Endothelial cell of umbilical vein (primary cell): ENCODE data around the gene GGT6. TPM values are rescaled to one million over a fixed set of nuclear protein-coding genes. Genes with fewer than 3 reads are reported as not detected.

Source experiments
- BruUV-seq: library from RNA; stranded (reverse); fragments of 400-500 nt; replicated peaks from 2 replicates; lab custom pipeline; 2021; lab: Mats Ljungman, UMichigan
- CTCF ChIA-PET: fragments of 300-600, 350-600 bp; sonication (Branson Sonifier 250); formaldehyde crosslinking; loops from one replicate; lab custom pipeline; 2021; ENCODE audit warnings: antibody characterized with exemption, inconsistent platforms; lab: Charles Lee
- POLR2A ChIA-PET: fragments of 300-600, 350-600 bp; sonication (Branson Sonifier 250); formaldehyde crosslinking; loops from one replicate; lab custom pipeline; 2021; ENCODE audit warnings: antibody characterized with exemption, inconsistent platforms; lab: Charles Lee
- DNase-seq: peaks from one replicate; pipeline ENCODE4 v3.0.0-alpha.2; 2011; ENCODE audit warnings: low read depth, low spot score
- FAIRE-seq: peaks from 2 replicates; lab custom pipeline; 2011; peaks lifted over from hg19 to GRCh38; lab: Jason Lieb, UNC
- H2AFZ ChIP-seq: 2 replicates; pipeline ENCODE4 v1.6.0; 2012; ENCODE audit warnings: low read depth, low read length, control low read depth, inconsistent platforms
- H3K27ac ChIP-seq: 2 replicates; pipeline ENCODE4 v1.5.1; 2011; ENCODE audit warnings: low read depth, mild to moderate bottlenecking, control low read depth, low read length, moderate library complexity; ENCODE audit not compliant: insufficient read depth
- H3K27me3 ChIP-seq, 2 experiments: 2 replicates each; pipeline versions ENCODE4 v1.6.0 to v1.6.1; 2011; ENCODE audit warnings: low read length in 2 of 2, mixed read lengths in 1 of 2; ENCODE audit not compliant: control insufficient read depth in 2 of 2, insufficient read depth in 2 of 2
- H3K36me3 ChIP-seq, 2 experiments: 2 replicates in 1 of 2; 3 replicates in 1 of 2; pipeline ENCODE4 v1.5.1; 2011; ENCODE audit warnings: low read length in 2 of 2, mild to moderate bottlenecking in 1 of 2, moderate library complexity in 1 of 2; ENCODE audit not compliant: control insufficient read depth in 2 of 2, insufficient read depth in 2 of 2; ENCODE audit errors: extremely low read depth in 1 of 2
- H3K4me1 ChIP-seq: 3 replicates; pipeline ENCODE4 v1.5.1; 2011; ENCODE audit warnings: mild to moderate bottlenecking, low read length; ENCODE audit not compliant: control insufficient read depth, insufficient read depth; ENCODE audit errors: extremely low read depth
- H3K4me2 ChIP-seq: 2 replicates; pipeline ENCODE4 v1.6.1; 2011; ENCODE audit warnings: low read length, control low read depth, mixed read lengths; ENCODE audit not compliant: insufficient read depth
- H3K4me3 ChIP-seq, 3 experiments: fragments of 200-600 bp in 1 of 3; sonication (generic), shearing (Covaris generic) in 1 of 3; replicated peaks in 1 of 3; 2 replicates each; pipeline ENCODE4 v1.5.1; 2011 to 2016; ENCODE audit warnings: control low read depth in 3 of 3, low read length in 3 of 3, mild to moderate bottlenecking in 2 of 3, inconsistent platforms in 1 of 3, low read depth in 1 of 3, moderate library complexity in 1 of 3; ENCODE audit not compliant: insufficient read depth in 1 of 3
- H3K79me2 ChIP-seq: 2 replicates; pipeline ENCODE4 v1.6.0; 2012; ENCODE audit warnings: low read length, inconsistent platforms; ENCODE audit not compliant: control insufficient read depth, insufficient read depth
- H3K9ac ChIP-seq: replicated peaks from 2 replicates; pipeline ENCODE3; 2011; ENCODE audit warnings: low read length, control low read depth; ENCODE audit not compliant: insufficient read depth; ENCODE audit errors: extremely low read depth
- H3K9me1 ChIP-seq: replicated peaks from 3 replicates; pipeline ENCODE4 v1.6.0; 2011; ENCODE audit warnings: mild to moderate bottlenecking, low read length; ENCODE audit not compliant: control insufficient read depth, insufficient read depth; ENCODE audit errors: extremely low read depth
- H3K9me3 ChIP-seq: replicated peaks from 2 replicates; pipeline ENCODE4 v1.5.1; 2012; ENCODE audit warnings: low read length, inconsistent platforms; ENCODE audit not compliant: control insufficient read depth, insufficient read depth
- H4K20me1 ChIP-seq: replicated peaks from 2 replicates; pipeline ENCODE3; 2011; ENCODE audit warnings: mild to moderate bottlenecking, low read length; ENCODE audit not compliant: control insufficient read depth, insufficient read depth; ENCODE audit errors: extremely low read depth
- EZH2 ChIP-seq: IDR thresholded peaks from 2 replicates; pipeline ENCODE4 v1.6.1; 2012; ENCODE audit warnings: borderline replicate concordance, low read depth, mild to moderate bottlenecking, moderate library complexity, low read length, inconsistent platforms; ENCODE audit not compliant: severe bottlenecking
- FOS ChIP-seq: IDR thresholded peaks from 2 replicates; pipeline ENCODE4 v1.6.1; 2011; ENCODE audit warnings: mild to moderate bottlenecking, low read length, moderate library complexity, borderline replicate concordance; ENCODE audit not compliant: insufficient read depth
- GATA2 ChIP-seq: IDR thresholded peaks from 2 replicates; pipeline ENCODE4 v1.7.0; 2011; ENCODE audit warnings: low read depth, mild to moderate bottlenecking, moderate library complexity, mixed read lengths, low read length; ENCODE audit not compliant: insufficient read length, insufficient read depth
- MYC ChIP-seq: IDR thresholded peaks from one replicate; pipeline ENCODE4 v1.6.1; 2011; ENCODE audit warnings: mild to moderate bottlenecking, low read depth, low read length
- POLR2A ChIP-seq: IDR thresholded peaks from 2 replicates; pipeline ENCODE4 v1.6.1; 2012; ENCODE audit warnings: low read depth, mild to moderate bottlenecking, control low read depth, low read length
- POLR2AphosphoS5 ChIP-seq: IDR thresholded peaks from 2 replicates; pipeline ENCODE4 v1.6.1; 2012; ENCODE audit warnings: low read depth, mild to moderate bottlenecking, control low read depth, low read length, moderate library complexity; ENCODE audit not compliant: insufficient read depth
- dilution Hi-C: fragments of 300-500 bp; cut with MboI; formaldehyde crosslinking; loops from one replicate; pipeline ENCODE4 v1.15.0; 2019; ENCODE audit warnings: low sequenced_read_pairs; ENCODE audit not compliant: extremely low pct_ligation_motif_present
- intact Hi-C: fragments of 100-400 bp; cut with micrococcal nuclease; formaldehyde crosslinking; loops from one replicate; pipeline ENCODE4 v1.10.0; 2022
- polyA plus RNA-seq, 4 experiments: library from polyadenylated mRNA; depleted of rRNA in 3 of 4; stranded (reverse) in 3 of 4; unstranded in 1 of 4; fragments of >200 nt; gene quantifications; 2 replicates each; pipeline versions ENCODE4 v1.2.1 to v1.2.3, GENCODE V29; 2011 to 2012; ENCODE audit warnings: missing spikeins in 1 of 4
- total RNA-seq: library from RNA; stranded (reverse); gene quantifications from 2 replicates; pipeline ENCODE4 v1.2.3, GENCODE V29; 2021
- TF ChIP-seq, protein P1 (sequence below), 2 donors: IDR thresholded peaks; 1 replicate in 1 of 2; 2 replicates in 1 of 2; pipeline ENCODE4 v1.5.1; 2011; ENCODE audit warnings: low read length in 2 of 2, mild to moderate bottlenecking in 2 of 2, moderate library complexity in 2 of 2, control low read depth in 1 of 2, inconsistent platforms in 1 of 2, low read depth in 1 of 2; ENCODE audit not compliant: insufficient read depth in 1 of 2; ENCODE audit errors: extremely low read depth in 1 of 2
- TF ChIP-seq, protein P2 (sequence below): IDR thresholded peaks from 2 replicates; pipeline ENCODE4 v1.6.1; 2011; ENCODE audit not compliant: insufficient read depth, insufficient read length

Gene GGT6
- total and polyA plus RNA-seq, 2 donors (not counting 3 experiments of a cell fraction or from before 2014, with no cell fraction given): not detected

DNA sequence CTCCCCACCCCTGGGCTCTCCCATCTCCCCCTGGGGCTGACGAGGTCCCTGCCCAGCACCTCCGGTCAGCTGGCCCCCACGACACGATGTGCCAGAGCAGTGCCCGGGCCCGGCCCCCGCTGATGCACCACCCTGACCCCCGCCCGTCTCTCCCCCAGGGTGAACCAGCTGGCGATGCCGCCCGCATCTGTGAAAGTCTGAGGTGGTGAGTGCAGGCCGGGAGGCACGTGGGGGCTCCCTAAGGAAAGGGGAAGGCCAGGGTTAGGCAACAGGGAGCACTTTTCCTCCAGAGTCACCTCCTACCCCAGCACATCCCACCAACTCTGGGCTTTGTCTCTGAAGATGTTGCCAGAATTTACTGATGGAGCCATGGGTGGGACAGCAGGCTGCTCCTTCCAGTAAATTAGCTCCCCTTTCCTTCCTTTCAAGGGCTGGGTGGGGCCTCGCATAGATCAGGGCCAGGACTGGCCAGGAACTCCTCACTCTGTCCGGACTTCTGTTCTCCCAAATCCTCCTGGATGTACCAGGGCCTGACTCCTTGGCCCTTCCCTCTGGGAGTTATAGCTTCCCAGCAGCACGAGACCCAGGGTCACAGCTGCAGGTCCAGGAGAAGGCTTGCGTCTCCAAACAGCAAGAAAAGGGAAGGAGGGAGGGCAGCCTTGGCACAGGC is 23.5 kb downstream of the GGT6 start:
- intact Hi-C loops: no loop called here
- Histone ChIP-seq H3K79me2 (no peaks in the 10 kb centered on the region), H3K4me2 (no peak overlapping the region), H3K4me1 (peaks cover 73% of the 10 kb centered on the region), H3K36me3 (peaks cover 2 to 35% of the 10 kb centered on the region in 2 experiments), H3K9me3 (no peaks in the 10 kb centered on the region), H4K20me1 (no peaks in the 10 kb centered on the region), H3K27ac (peak overlapping the region; percentile 55), H3K27me3 (no peaks in the 10 kb centered on the region), H2AFZ (no peak overlapping the region), H3K9ac (no peak overlapping the region), H3K4me3 (no peak overlapping the region), H3K9me1 (no peaks in the 10 kb centered on the region)
- dilution Hi-C loops: no loop called here
- TF ChIP-seq POLR2AphosphoS5 (peak; percentile 11), FOS (no peak), MYC (no peak), EZH2 (no peak), POLR2A (peak; percentile 2), GATA2 (no peak)
- TF ChIP-seq, protein P1, sequence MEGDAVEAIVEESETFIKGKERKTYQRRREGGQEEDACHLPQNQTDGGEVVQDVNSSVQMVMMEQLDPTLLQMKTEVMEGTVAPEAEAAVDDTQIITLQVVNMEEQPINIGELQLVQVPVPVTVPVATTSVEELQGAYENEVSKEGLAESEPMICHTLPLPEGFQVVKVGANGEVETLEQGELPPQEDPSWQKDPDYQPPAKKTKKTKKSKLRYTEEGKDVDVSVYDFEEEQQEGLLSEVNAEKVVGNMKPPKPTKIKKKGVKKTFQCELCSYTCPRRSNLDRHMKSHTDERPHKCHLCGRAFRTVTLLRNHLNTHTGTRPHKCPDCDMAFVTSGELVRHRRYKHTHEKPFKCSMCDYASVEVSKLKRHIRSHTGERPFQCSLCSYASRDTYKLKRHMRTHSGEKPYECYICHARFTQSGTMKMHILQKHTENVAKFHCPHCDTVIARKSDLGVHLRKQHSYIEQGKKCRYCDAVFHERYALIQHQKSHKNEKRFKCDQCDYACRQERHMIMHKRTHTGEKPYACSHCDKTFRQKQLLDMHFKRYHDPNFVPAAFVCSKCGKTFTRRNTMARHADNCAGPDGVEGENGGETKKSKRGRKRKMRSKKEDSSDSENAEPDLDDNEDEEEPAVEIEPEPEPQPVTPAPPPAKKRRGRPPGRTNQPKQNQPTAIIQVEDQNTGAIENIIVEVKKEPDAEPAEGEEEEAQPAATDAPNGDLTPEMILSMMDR (IDR thresholded peaks at IDR 0.05; ENCODE audit: extremely low read depth in 1 of 2, insufficient read depth in 1 of 2, low read depth in 1 of 2, low read length in 2 of 2): no peak
- TF ChIP-seq, protein P2, sequence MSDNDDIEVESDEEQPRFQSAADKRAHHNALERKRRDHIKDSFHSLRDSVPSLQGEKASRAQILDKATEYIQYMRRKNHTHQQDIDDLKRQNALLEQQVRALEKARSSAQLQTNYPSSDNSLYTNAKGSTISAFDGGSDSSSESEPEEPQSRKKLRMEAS: no peak
- ChIA-PET POLR2A (interaction anchor here (0.6 to 2.4 kb wide), 2 partner anchors 13 to 38 kb away, joined by 3 to 8 read pairs; partner anchors contain the start of gene SPNS2), CTCF (interaction anchor here (0.9 to 6.7 kb wide), 7 partner anchors 10 to 116 kb away, joined by 3 to 31 read pairs (median 6); partner anchors contain the start of gene SPNS2)
- DNase-seq (peak; percentile 43), FAIRE-seq (peak; percentile 55)
- BruUV-seq: no TSS peak
